HG02884 (cell line): ENCODE results near the gene ADGRF1.
"Not testable (repeated sequence)": the region's sequence is repeated elsewhere in the genome, so short reads cannot be mapped to it uniquely, and the experiment has no call there.

ENCODE experiments used
- ATAC-seq: cut with Tn5 transposase; IDR thresholded peaks from one replicate; pipeline ENCODE4 v1.9.1; 2021; ENCODE audit warnings: mild to moderate bottlenecking, moderate library complexity; ENCODE audit not compliant: unreplicated experiment

Gene ADGRF1

GRCh38 chr6:47023573-47023972 is 18.6 kb downstream of the ADGRF1 start:
- no peak for ATAC-seq

- ATAC-seq: no peak
Observed at GRCh38 chr6:47022191-47022590, 19.9 kb downstream of the ADGRF1 start.

- no peak for ATAC-seq
Observed at GRCh38 chr6:47019941-47020340, 22.2 kb downstream of the ADGRF1 start.

DNA sequence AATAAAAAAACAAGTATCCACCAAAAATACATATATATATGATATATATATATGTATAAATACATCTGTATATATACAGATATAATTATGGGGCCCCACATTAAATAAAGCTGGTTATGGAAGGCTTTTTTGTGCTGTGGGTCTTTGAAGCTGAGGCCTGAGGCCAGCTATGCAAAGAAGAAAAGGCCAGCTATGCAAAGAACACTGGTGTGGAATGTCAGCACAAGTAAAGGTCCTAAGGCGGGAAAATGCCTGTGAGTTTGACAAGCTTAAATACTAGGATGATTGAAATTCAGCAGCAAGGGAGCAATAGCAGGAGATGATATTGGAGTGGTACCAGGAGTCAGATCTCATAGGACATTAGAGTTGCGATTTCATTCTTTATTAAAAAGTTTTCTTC is 25.2 kb downstream of the ADGRF1 start:
- ATAC-seq: no peak

DNA sequence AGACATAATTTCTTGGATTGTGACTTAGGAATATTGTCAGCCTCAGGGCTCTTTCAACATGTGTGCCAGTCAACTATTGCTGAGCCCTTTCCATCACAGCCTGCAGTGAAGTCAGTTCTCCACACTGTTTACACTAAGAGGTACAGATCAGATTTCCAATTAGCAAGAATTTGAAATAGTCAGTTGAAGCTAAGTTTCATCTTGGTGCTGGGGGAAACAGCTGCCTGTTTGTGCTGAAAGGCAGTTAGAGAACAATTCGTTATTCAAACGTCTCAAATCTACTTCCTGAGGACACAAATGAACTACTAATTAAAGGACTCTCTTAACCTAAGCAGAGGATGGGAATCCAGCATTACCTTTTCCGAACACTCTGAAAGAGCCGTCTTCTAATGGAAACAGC is 25.9 kb downstream of the ADGRF1 start:
- ATAC-seq: no peak

- no peak for ATAC-seq
Observed at GRCh38 chr6:47014401-47014800, 27.7 kb downstream of the ADGRF1 start.

DNA sequence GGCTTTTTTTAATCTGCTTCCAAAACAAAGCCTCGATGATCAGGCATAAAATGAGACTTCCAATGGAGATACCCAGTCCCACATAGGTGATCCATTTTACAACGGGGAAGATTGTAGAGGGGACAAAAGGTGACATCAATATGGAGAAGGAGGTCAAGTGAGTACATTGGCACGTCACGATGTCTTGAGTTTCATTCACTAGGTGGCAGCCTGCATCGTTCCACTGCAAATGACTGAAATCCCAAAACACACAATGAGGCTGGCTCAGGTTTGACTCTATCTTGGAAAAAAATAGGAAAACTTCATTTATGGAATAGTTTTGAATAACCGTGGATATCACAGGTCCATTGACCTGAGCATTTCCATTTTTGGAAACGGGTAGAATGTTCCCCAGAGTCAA is 32.5 kb downstream of the ADGRF1 start:
- ATAC-seq: no peak

DNA sequence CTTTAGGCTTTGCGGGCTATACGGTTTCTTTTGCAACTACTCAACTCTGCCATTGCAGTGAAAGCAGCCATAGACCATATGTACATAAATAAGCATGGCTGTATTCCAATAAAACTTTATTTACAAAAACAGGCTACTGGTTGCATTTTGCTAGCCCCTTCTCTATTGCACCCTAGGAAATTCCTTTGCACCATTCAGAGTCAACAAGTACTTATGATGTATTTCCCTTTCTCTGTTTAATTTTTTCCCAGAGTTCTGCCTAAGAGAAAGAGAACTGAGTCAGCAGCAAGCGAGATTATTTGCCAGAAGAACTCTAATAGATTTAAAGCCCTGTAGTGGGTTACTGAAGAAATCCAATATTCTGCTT is 33.8 kb downstream of the ADGRF1 start:
- ATAC-seq: no peak

DNA sequence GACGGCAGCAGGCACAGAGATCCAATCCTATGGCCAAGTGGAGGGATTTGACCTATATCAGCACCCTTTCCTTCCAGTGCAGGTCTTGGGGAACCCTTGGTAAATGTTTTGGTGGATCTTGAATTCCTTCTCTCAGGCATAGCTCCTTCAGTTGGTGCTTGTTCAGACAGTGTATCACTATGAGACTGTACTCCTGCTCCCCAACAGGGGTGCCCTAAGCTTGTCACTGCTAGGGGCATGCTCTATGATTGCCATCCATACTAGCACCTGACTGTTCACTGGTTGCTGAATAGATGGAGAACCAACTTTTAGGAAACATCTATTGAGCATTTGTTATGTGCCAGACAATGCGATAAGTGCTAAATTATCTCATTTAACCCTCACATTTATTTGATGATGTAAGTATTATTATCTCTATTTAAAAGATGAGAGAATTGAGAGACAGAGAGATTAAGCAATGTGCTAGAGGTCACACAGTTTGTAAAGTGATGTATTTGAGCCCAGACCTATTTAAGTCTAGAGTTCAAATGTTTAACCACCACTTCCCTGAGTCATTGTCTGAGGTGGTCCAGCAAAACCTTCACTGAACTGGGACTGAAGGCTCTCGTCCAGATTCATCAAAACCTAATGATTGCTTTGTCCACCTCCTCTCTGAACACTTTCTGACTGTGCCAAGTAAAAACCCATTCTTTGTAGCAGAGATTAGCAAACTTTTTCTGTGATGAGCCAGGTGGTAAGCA is 34.3 kb downstream of the ADGRF1 start:
- ATAC-seq: no peak

GRCh38 chr6:47005486-47005885 is 36.6 kb downstream of the ADGRF1 start:
- ATAC-seq: no peak

DNA sequence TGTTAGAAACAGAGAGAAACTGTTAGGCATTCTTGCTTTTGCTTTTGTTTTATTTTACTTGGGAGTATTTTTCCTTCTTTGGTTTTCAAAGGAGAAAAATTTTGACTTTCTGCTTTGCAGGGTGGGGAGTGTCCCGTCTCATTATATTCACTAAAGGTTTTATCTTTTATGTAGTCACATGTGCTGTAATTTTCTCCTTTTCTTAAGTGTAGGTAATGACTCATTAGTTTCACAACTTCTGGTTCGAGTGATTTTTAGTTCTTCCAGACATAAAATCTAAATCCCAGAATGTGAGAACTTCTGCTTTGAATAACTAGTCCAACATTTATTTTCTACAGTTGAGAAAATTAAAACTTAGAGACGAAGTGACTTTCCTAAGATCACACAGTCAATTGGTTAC is 37.7 kb downstream of the ADGRF1 start:
- no peak for ATAC-seq

DNA sequence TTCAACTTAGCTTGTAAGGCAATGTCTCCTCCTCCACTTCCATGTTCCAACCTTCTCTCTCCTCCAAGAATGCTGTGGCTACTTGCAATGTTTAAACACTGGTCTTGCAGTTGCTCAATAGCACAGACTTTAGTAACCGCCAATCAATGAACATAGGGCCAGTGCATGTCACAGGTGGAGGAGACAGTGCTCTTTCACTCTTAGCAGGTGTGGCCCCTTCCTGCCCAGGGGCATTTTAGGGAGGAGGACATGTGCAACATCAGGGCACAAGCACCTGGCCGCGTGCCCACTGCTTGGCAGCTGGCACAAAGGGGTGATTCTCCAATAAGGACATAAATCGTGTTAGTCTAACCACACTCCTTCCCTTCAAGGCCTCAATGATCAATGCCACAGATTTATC is 41.3 kb downstream of the ADGRF1 start:
- ATAC-seq: no peak

GRCh38 chr6:46998436-46999017 is 43.6 kb downstream of the ADGRF1 start:
- no peak for ATAC-seq

GRCh38 chr6:46997646-46998045 is 44.5 kb downstream of the ADGRF1 start:
- ATAC-seq: no peak

DNA sequence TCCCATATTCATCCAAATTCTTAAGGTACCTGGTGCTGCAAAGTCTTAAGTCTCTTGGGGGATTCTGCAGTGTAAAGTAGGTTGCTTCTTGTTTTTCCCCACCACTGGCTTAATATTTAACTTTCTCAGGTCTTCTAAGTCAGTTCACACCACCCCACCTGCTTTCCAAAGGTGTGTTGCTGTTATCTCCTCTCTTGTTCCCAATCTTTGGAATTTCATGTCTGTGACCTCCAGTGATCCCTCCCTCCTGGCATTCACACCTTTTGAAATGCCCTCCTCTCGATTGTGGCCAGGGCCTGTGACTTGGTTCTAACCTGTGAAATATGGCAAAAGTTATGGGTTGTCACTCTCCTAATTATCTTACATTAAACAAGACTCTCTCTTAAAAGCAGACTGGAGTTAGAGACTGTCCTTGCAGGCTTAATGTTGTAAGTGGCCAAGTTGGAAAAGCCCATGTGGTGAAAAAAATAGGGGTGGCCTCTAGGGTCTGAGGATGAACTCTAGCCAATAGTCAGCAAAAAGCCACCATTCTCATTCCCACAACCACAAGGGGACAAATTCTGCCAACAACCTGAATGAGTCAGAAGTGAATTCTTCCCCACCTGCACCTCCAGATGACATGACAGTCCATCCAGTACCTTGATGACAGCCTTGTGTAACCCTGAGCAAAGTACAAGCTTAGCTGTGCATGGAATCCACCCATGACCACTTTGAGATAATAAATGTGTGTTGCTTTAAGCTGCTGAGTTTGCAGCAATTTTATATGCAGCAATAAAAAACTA is 45.1 kb downstream of the ADGRF1 start:
- no peak for ATAC-seq

DNA sequence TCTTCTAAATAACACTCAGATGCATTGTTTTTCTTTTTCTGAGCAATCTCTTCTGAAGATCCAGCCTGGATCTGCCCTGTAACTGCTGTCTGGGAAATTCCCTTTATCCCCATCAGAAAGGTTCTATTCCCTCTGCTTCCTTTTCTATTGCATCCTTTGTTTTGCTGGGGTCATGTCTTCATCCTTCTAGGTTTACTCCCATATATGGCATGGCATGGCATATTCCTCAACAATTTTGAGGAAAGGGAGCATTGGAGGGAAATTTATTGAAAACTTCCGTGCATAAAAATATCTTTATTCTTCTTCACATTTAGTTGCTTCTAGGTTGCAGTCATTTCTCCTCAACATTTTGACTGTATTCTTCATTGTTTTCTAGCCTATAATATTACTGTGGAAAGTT is 47.2 kb downstream of the ADGRF1 start:
- ATAC-seq: no peak

GRCh38 chr6:46993846-46994245 is 48.3 kb downstream of the ADGRF1 start:
- no peak for ATAC-seq

GRCh38 chr6:46992391-46992790 is 49.7 kb downstream of the ADGRF1 start:
- not testable (repeated sequence) for ATAC-seq

DNA sequence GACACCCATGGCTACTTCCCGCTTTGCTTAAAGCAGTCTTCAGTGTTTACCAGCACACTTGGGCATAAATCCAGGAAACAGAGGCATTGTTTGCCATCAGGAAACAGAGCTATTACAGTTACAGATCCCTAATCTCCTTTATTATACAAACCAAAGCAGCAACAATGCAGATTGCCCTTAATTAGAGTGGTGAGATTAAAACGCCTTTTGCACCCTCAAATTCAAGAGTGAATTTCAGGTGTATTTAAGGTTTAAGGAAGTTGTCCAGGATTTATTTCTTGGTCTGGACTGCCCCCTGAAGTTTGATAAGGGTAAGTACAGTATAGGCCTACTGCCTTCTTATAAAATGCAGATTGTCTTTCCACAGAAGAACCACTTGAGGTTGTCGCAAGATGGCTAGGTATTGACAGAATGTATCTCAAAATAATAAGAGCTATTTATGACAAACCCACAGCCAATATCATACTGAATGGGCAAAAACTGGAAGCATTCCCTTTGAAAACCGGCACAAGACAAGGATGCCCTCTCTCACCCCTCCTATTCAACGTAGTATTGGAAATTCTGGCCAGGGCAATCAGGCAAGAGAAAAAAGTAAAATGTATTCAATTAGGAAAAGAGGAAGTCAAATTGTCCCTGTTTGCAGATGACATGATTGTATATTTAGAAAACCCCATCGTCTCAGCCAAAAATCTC is 51.2 kb downstream of the ADGRF1 start:
- not testable (repeated sequence) for ATAC-seq

DNA sequence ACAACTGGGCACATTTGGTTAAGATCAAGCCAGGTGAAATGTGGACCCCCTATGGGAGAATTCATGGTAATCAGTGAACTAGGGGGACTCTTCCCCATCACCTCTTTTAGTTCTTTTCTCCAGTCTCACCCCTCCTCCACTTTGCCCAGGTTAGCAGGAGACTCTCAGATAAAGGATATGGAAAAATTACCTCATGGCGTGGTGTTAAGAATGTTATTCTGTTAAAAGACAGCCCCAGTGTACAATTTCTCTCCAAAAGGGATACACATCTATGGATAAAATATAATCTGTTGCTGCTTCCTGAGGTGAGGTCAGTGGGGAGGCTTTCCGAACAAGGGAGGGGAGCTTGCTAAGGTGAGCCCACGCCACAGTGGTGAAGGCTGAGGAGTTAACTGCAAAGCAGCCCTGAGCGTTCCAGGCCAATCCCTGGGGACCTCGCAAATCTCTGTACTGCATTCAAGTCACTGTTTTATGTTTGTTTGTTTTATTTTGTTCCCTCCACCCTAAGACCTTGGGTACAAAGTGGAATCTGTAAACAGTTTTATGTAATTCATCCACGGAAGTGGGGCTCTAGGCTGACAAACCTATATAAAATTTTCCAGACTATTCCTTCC is 52.0 kb downstream of the ADGRF1 start:
- no peak for ATAC-seq

DNA sequence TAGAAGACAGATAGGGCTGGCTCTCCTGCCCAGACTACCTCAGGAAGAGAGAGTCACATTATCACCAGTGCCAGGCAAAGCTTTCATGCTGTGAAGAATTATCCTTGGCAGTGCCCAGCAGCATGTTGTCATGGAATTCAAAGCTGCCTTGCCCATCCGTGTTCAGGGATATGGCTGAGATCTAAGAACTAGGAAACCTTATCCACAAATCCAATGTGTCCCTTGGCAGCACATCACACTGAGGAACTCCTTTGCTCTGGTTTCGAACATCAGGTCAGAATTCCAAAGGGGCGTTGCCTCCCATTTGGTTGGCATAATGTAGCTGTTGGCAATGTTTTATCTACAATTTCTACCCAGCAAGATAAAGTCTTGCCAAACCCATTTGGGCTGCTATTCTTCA is 52.7 kb downstream of the ADGRF1 start:
- no peak for ATAC-seq
